Measurements from ENCODE around the gene TMTC2. TPM values are rescaled to one million over a fixed set of nuclear protein-coding genes. Genes with fewer than 3 reads are reported as not detected.

Gene TMTC2
- polyA plus RNA-seq, 1 donor from 2014 or later, result 20.6 TPM

GRCh38 chr12:82663893-82664292 is 22.8 kb upstream of the TMTC2 start:
- H4K20me1 ChIP-seq (ENCODE audit: insufficient read depth), result no peaks in the 10 kb centered on the region
- H3F3A ChIP-seq (ENCODE audit: insufficient read depth, low read length, poor library complexity, severe bottlenecking), result no peaks in the 10 kb centered on the region
- H3K79me2 ChIP-seq (replicated peaks; ENCODE audit: insufficient read depth, low read length), result no peaks in the 10 kb centered on the region
- H3K36me3 ChIP-seq (ENCODE audit: insufficient read depth, low read length), result no peaks in the 10 kb centered on the region
- no peaks in the 10 kb centered on the region for H3K9me3 ChIP-seq (ENCODE audit: low read length)
- H3K4me3 ChIP-seq (ENCODE audit: low read length), result no peak overlapping the region
- H3K9me2 ChIP-seq (ENCODE audit: insufficient read depth, low read length), result no peaks in the 10 kb centered on the region
- TF ChIP-seq CTCF (IDR thresholded peaks at IDR 0.05; ENCODE audit: poor library complexity, severe bottlenecking) (no peak), TAF1 (IDR thresholded peaks at IDR 0.05; ENCODE audit: low read depth) (no peak), SMC3 (conservative IDR thresholded peaks at IDR 0.05; ENCODE audit: poor library complexity) (no peak), EZH2 (IDR thresholded peaks at IDR 0.05; ENCODE audit: borderline replicate concordance, insufficient read depth, low read length, poor library complexity, severe bottlenecking) (no peak), POLR2AphosphoS5 (IDR thresholded peaks at IDR 0.05) (no peak), MXI1 (conservative IDR thresholded peaks at IDR 0.05; ENCODE audit: poor library complexity, severe bottlenecking) (no peak), EP300 (conservative IDR thresholded peaks at IDR 0.05; ENCODE audit: poor library complexity, severe bottlenecking) (no peak), RAD21 (conservative IDR thresholded peaks at IDR 0.05) (no peak), REST (IDR thresholded peaks at IDR 0.05; ENCODE audit: borderline replicate concordance) (no peak)
- H3K4me2 ChIP-seq (ENCODE audit: low read length), result no peak overlapping the region
- no peak overlapping the region for H3K27ac ChIP-seq (ENCODE audit: low read length)
- no peaks in the 10 kb centered on the region for H3K27me3 ChIP-seq (ENCODE audit: insufficient read depth, low read depth, low read length)
- no peak overlapping the region for H2AFZ ChIP-seq (ENCODE audit: low read depth, low read length)
- no peak overlapping the region for H3K9ac ChIP-seq (ENCODE audit: low read length)

GRCh38 chr12:82665142-82665923 is 21.4 kb upstream of the TMTC2 start:
- H3K27ac ChIP-seq (ENCODE audit: low read length), result no peak overlapping the region
- H4K20me1 ChIP-seq (ENCODE audit: insufficient read depth), result no peaks in the 10 kb centered on the region
- no peaks in the 10 kb centered on the region for H3K79me2 ChIP-seq (replicated peaks; ENCODE audit: insufficient read depth, low read length)
- H3F3A ChIP-seq (ENCODE audit: insufficient read depth, low read length, poor library complexity, severe bottlenecking), result no peaks in the 10 kb centered on the region
- H3K36me3 ChIP-seq (ENCODE audit: insufficient read depth, low read length), result no peaks in the 10 kb centered on the region
- H3K27me3 ChIP-seq (ENCODE audit: insufficient read depth, low read depth, low read length), result no peaks in the 10 kb centered on the region
- no peak overlapping the region for H3K4me3 ChIP-seq (ENCODE audit: low read length)
- H2AFZ ChIP-seq (ENCODE audit: low read depth, low read length), result no peak overlapping the region
- no peaks in the 10 kb centered on the region for H3K9me2 ChIP-seq (ENCODE audit: insufficient read depth, low read length)
- TF ChIP-seq POLR2AphosphoS5 (IDR thresholded peaks at IDR 0.05), result no peak
- TF ChIP-seq MXI1 (conservative IDR thresholded peaks at IDR 0.05; ENCODE audit: poor library complexity, severe bottlenecking), result no peak
- H3K9ac ChIP-seq (ENCODE audit: low read length), result no peak overlapping the region
- H3K9me3 ChIP-seq (ENCODE audit: low read length), result no peaks in the 10 kb centered on the region
- H3K4me2 ChIP-seq (ENCODE audit: low read length), result no peak overlapping the region
